ENCODE results near the gene SERPINA3.

The SERPINA3 gene

DNA sequence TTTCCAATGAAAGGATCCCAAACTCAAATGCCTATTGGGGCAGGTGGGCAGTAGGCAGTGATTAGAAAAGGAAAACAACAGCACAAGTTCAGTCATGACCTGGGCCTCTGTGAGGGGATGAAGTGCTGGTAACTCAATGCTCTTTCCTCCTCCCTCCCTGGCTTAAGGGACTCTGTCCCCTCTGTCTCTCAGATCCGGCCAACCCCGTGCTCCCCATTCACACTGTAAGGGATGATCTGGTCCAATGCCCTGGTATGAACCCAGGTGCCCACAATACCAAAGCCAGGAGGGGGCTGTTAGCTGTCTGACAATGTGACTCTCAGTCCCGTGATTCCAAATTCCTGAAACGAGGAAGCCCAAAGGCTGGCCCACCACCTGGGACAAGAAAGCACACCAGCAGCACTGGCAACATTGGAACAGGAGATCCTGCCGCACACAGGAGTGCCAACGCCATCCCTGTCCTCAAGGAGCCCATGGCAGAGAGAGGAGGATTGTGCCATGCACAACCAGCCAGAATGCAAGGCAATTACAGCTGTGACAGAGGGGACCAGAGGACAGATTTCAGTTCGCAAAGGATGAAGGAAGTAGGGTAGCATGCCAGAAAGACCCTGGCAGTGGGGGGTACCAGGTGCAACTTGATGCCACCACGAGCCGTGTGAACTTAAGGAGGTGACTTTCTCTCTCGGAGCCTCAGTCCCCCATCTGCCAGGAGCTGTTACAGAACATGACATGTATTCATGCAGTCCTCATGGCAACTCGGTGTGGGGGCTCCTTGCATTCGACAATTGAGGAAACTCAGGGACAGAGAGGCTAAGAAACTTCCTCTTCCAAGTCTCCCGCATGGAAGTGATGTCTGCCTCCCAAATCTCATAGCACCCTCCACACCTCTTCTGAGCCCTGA, 37.6 kb downstream of the SERPINA3 start:
- H3K27me3 Mint-ChIP-seq, result peaks cover 4% of the 10 kb centered on the region
- H3K9me3 Mint-ChIP-seq, result no peaks in the 10 kb centered on the region
- no peak overlapping the region for H3K4me3 Mint-ChIP-seq
- no peaks in the 10 kb centered on the region for H3K4me1 Mint-ChIP-seq
- no peak overlapping the region for H3K27ac Mint-ChIP-seq
- H3K36me3 Mint-ChIP-seq, result no peaks in the 10 kb centered on the region

DNA sequence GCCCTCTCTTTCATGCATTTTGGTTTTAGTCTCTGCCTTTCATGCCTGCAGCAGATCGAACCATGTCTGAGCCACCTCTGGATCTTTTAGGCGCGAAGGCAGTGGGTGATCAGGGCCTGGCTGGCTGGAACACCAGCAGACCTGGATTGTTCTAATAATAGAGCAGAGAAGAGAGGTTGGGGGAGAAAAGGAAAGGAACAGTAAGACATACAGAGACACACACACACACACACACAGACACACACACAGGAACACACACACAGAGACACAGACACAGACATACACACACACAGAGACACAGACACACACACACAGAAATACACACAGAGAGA, 38.2 kb downstream of the SERPINA3 start:
- Mint-ChIP-seq H3K4me3 (no peak overlapping the region), H3K27ac (no peak overlapping the region), H3K36me3 (no peaks in the 10 kb centered on the region), H3K9me3 (no peaks in the 10 kb centered on the region), H3K4me1 (no peaks in the 10 kb centered on the region), H3K27me3 (peaks cover 4% of the 10 kb centered on the region)

DNA sequence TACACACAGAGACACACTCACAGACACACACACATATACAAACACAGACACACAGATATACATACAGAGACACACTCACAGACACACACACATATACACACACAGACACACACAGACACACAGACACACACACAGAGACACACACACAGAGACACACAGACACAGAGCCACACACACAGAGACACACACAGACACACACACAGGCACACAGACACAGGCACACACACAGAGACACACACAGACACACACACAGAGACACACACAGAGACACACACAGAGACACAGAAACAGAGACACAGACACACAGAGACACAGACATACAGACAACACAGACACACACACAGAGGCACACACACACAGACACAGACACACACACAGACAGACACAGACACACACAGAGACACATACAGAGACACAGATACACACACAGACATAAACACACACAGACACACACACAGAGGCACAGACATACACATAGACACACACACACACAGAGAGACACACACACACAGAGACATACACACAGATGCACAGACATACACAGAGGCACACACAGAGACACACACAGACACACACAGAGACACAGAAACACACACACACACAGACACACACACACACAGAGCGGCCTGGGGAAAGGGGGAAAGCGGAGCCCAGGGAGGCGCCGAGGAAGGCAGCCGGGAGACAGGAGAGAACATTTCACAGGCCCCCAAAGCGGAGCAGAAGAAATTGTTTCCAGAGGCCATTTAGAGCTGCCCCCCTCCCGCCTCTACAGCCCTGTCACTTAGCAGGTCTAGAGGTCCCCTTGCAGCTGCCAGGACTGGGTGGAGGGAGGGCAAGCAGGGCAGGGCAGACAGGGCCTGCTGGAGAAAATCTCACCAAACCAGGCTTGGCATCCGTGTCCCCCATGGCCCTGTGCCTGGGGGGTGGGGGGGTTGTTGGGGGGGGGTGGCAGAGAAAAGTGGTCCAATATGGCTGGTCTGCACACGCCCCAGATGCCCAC, 38.9 kb downstream of the SERPINA3 start:
- no peak overlapping the region for H3K27ac Mint-ChIP-seq
- no peaks in the 10 kb centered on the region for H3K9me3 Mint-ChIP-seq
- no peaks in the 10 kb centered on the region for H3K36me3 Mint-ChIP-seq
- H3K27me3 Mint-ChIP-seq, result no peaks in the 10 kb centered on the region
- H3K4me1 Mint-ChIP-seq, result no peaks in the 10 kb centered on the region
- H3K4me3 Mint-ChIP-seq, result no peak overlapping the region

DNA sequence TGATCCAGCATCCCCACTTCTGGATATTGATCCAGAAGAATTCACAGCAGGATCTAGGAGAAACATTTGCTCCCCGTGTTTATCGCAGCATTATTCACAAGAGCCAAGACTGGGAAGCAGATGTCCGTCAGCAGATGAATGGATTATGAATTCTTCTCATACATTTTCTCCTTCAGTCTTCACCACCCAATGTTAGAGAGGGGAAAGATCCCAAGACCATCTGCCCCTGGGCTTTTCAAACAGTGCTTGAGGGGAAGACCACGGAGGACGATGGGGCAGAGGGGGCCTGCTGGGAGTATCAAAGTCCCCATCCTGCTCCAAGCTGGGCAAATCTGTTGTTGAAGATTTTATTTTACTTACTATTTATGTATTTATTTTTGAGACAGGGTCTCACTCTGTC, 41.1 kb downstream of the SERPINA3 start:
- no peaks in the 10 kb centered on the region for H3K27me3 Mint-ChIP-seq
- H3K9me3 Mint-ChIP-seq, result no peaks in the 10 kb centered on the region
- no peak overlapping the region for H3K27ac Mint-ChIP-seq
- no peak overlapping the region for H3K4me3 Mint-ChIP-seq
- no peaks in the 10 kb centered on the region for H3K4me1 Mint-ChIP-seq
- H3K36me3 Mint-ChIP-seq, result no peaks in the 10 kb centered on the region

DNA sequence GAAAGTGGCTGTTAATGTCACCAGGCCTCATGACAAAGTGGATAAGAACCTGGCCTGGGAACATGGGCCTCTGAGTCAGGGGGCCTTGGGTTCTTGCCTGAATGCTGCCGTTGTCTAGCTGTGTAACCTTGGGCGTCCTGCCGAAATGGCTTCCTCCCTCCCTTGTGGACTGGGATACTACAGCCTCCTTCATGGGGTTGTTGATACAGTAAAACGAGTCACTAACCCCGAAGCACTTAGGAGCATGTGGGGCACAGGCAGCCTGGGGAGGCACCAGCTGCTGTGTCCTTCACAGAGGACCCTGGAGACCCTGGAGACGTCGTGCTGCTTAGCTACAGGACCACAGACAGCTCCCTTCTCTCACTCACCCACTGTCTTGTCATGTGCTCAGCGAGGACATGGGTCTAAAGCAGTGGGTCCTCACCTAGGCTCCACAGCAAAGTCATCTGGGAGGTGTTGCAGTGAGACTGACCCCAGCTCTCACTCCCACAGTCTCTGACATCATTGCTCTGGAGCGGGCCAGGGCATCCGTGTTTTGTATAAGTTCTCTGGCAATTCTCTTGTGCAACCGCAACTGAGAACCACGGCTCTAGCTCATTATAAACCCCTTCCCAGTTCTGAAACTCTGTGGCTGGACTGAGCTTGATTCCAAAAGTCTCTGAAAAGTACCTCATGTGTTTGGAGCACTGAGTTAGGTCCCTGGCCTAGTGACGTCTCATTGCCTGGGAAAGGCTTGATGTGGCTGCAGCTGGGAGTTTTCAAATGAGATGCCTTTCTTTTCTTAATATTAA, 42.1 kb downstream of the SERPINA3 start:
- H3K27me3 Mint-ChIP-seq, result peaks cover 1% of the 10 kb centered on the region
- H3K36me3 Mint-ChIP-seq, result no peaks in the 10 kb centered on the region
- no peaks in the 10 kb centered on the region for H3K4me1 Mint-ChIP-seq
- no peak overlapping the region for H3K27ac Mint-ChIP-seq
- H3K9me3 Mint-ChIP-seq, result no peaks in the 10 kb centered on the region
- H3K4me3 Mint-ChIP-seq, result no peak overlapping the region

DNA sequence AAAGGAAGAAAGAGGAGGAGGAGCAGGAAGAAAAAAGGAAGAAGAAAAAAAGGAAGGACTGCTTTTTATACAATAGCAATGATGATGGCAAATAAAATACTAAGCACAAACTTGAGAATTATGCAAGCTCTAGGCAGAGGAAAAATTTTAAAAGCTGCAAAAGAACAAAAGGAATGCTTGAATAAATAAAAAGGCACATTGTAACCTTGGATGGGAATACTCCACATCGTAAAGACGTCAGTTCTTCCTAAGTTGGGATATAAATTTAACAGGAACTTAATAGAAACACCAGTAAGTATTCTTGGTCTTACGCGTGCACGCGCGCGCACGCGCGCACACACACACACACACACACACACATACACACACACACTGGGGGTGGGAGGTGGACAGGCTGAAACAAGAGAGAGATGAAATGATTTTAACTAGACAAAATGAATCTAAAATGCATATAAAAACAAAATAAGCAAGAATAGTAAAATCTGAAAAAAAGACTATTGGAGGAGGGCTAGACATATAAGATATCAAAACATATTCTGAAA, 43.0 kb downstream of the SERPINA3 start:
- H3K36me3 Mint-ChIP-seq, result no peaks in the 10 kb centered on the region
- no peak overlapping the region for H3K4me3 Mint-ChIP-seq

DNA sequence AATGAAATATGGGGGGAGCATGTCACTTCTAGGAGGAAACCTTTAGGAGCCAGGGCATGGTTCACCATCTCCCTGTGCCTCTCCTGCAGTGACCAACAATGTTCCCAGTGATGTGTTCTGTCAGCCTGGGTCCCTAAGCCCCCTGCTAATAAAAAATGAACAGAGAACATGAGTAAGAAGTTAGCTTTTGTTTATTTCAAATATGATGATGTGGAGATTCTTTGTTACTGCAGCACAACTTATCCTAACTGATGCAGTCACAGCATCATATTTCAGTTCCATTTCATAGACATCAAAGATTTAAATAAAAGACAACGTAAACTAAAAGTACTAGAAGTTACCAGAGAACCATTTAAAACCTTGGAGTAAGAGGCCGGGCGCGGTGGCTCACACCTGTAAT, 43.9 kb downstream of the SERPINA3 start:
- Mint-ChIP-seq H3K27ac (no peak overlapping the region), H3K4me1 (no peaks in the 10 kb centered on the region), H3K27me3 (peaks cover 7% of the 10 kb centered on the region), H3K36me3 (no peaks in the 10 kb centered on the region), H3K4me3 (no peak overlapping the region), H3K9me3 (no peaks in the 10 kb centered on the region)

More for the DNA sequence above, 43.0 kb downstream of the SERPINA3 start:
- Mint-ChIP-seq H3K27me3 (peaks cover 3% of the 10 kb centered on the region), H3K27ac (no peak overlapping the region), H3K4me1 (no peaks in the 10 kb centered on the region), H3K9me3 (no peaks in the 10 kb centered on the region)

DNA sequence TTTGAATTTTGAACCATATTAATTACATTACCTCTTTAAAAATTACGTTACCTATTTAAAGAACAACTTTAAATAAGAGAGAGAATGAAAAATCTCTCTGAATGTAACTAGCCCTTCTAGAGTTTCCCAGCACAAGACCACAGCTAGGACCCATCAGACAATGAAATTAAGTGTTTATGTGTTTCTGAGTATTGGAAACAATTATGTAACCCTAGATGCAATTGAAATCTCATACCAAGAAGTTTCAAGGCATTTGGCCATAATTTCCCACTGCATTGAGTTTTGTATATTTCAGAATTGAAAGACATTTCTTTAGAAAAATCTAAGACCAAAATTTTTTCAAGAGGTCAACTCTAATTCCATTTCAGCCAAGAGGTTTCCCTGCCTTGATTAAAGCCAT, 47.1 kb downstream of the SERPINA3 start:
- H3K4me1 Mint-ChIP-seq, result no peaks in the 10 kb centered on the region
- peaks cover 14% of the 10 kb centered on the region for H3K27me3 Mint-ChIP-seq
- H3K9me3 Mint-ChIP-seq, result peaks cover 10% of the 10 kb centered on the region
- no peak overlapping the region for H3K4me3 Mint-ChIP-seq
- H3K27ac Mint-ChIP-seq, result no peak overlapping the region
- H3K36me3 Mint-ChIP-seq, result peaks cover 3% of the 10 kb centered on the region

DNA sequence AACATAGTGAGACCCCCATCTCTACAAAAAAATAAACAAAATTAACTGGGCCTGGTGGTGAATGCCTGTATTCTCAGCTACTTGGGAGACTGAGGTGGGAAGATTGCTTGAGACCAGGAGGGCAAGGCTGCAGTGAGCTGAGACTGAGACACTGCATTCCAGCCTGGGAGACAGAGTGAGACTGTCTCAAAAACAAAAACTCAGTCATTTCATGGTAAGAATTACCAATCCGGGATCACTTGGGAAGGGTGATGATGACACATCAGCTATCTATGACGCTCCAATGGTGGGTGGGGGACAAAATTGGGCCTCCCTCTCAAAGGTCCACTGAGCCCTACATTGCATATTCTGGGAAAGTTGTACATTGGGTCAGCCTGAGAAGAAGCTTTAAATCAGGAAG, 47.7 kb downstream of the SERPINA3 start:
- Mint-ChIP-seq H3K27ac (no peak overlapping the region), H3K9me3 (peaks cover 10% of the 10 kb centered on the region), H3K36me3 (peaks cover 3% of the 10 kb centered on the region), H3K4me1 (no peaks in the 10 kb centered on the region), H3K4me3 (no peak overlapping the region), H3K27me3 (peaks cover 14% of the 10 kb centered on the region)

DNA sequence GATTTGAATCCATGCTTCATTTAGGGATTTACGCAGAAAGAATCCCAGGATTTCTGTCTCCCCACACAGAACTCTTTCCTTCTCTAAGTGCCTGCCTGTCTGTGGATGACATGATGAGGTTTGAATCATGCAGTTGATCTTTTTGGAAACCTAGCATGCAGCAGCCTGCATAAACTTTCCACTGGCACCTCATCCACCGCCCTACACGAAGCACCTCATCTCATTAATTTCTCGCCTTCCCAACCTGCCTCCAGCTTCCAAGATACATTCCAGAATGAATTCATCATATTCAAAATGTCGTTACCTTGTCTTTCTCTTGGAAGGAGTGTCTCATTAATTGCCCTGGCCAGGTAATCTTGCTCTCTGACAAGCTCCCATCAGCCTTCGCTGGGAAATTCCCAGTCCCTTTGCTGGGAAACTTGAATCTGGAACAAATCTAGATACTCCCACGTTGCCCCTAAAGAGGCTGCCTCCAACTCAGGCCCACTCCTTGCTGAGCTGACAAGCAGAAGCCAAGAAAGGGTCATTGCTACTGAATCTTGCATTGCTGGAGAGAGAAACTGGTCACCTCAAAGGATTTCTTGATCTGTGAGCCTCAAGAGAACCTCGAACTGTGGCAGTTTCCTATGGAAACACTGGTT, 48.2 kb downstream of the SERPINA3 start:
- H3K4me3 Mint-ChIP-seq, result no peak overlapping the region
- H3K4me1 Mint-ChIP-seq, result no peaks in the 10 kb centered on the region
- no peak overlapping the region for H3K27ac Mint-ChIP-seq
- H3K27me3 Mint-ChIP-seq, result peaks cover 14% of the 10 kb centered on the region
- H3K36me3 Mint-ChIP-seq, result peaks cover 3% of the 10 kb centered on the region
- H3K9me3 Mint-ChIP-seq, result peaks cover 10% of the 10 kb centered on the region

DNA sequence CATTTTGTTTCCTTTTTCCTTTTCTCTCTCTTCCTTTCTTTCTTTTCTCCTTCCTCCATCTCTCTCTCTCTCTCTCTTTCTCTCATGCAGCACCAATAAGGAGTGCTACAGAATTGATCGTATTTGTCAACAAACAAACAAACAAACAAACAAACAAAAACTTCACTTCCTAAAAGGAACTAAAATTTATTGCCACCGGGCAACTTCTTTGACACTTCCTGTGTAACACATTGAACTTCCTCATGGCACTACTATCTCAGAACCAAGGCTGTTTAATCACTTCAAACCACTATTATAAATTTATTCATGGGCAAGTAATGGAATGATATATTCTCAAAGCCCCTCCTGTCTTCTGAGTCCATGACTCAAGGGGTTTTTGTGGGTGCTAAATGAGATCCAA, 51.3 kb downstream of the SERPINA3 start:
- peaks cover 3% of the 10 kb centered on the region for H3K36me3 Mint-ChIP-seq
- H3K4me1 Mint-ChIP-seq, result no peaks in the 10 kb centered on the region
- no peak overlapping the region for H3K27ac Mint-ChIP-seq
- no peak overlapping the region for H3K4me3 Mint-ChIP-seq
- H3K27me3 Mint-ChIP-seq, result peaks cover 16% of the 10 kb centered on the region
- peaks cover 10% of the 10 kb centered on the region for H3K9me3 Mint-ChIP-seq

DNA sequence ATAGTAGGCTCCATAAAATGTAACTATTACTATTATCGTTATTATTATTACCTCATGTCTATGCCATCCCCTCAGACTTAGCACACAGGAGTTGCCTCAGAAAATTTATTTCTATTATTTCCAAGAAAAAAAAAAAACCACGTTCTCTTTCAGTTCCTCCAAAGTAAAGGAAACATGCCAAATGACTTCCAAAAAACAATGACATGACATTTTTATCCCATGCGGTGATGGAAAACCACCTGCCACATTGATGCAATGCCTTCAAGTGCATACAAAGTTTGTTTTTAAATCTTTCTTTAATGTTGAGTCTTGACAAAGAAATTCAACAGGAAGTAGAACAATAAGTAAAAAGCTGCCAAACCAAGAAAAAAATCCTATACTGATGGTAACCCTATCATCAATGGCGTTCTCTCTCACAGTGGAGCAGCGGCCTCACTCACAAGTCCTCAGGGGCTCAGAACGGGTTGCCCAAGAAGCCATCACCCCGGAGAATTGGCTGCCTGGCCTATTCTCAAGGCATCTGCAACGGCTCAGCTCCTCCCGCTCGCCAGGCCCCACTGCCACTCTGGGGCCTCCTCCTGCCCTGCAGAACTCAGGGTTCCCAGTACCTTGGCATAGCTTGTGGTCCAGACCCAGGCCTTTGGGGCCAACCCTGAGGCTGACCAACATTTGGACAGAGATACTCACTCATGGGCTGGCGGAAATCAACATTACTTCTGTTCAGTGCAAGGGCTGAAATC, 51.9 kb downstream of the SERPINA3 start:
- Mint-ChIP-seq H3K27me3 (peaks cover 16% of the 10 kb centered on the region), H3K36me3 (peaks cover 3% of the 10 kb centered on the region), H3K9me3 (peaks cover 10% of the 10 kb centered on the region)

DNA sequence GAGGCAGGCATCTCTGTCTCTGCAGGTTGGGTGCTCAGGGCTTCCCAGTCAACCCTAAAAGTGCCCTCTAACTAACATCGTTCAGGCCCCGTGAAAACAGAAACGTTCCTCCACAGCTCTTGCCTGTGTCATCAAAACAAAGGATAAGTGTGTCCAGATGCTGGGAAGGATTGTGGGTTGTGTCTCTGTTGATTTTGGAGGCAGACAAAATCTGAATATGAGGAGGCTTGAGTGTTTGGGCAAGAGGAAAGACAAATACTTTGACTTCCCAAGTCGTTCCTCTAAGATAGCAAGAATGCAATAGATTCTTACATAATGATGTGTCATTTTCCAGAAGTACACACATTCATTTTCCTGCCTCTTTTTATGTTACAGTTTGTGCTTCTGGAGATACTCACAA, 52.9 kb downstream of the SERPINA3 start:
- no peaks in the 10 kb centered on the region for H3K4me1 Mint-ChIP-seq
- peaks cover 3% of the 10 kb centered on the region for H3K36me3 Mint-ChIP-seq
- no peak overlapping the region for H3K4me3 Mint-ChIP-seq
- peaks cover 10% of the 10 kb centered on the region for H3K9me3 Mint-ChIP-seq
- H3K27ac Mint-ChIP-seq, result no peak overlapping the region
- peaks cover 15% of the 10 kb centered on the region for H3K27me3 Mint-ChIP-seq

More for the DNA sequence above, 51.9 kb downstream of the SERPINA3 start:
- no peak overlapping the region for H3K4me3 Mint-ChIP-seq
- H3K4me1 Mint-ChIP-seq, result no peaks in the 10 kb centered on the region
- no peak overlapping the region for H3K27ac Mint-ChIP-seq

DNA sequence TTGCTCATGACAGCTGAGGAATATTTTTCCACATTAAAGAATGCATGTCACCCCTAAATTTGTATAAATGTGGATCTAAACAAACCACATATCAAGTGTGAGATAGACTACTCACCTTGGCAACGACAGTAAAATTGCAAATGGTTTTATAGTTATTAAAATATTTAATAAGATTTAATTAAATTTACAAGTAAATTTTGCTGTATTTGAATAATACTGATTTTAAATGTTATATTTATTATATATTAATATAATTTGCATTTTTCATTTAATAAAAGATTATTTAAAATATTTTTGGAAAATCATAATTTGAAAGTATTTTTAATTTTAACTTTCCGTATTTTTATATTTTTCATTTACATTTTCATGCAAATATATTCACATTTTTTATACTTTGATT, 53.4 kb downstream of the SERPINA3 start:
- no peaks in the 10 kb centered on the region for H3K4me1 Mint-ChIP-seq
- no peak overlapping the region for H3K27ac Mint-ChIP-seq
- peaks cover 10% of the 10 kb centered on the region for H3K9me3 Mint-ChIP-seq
- H3K27me3 Mint-ChIP-seq, result peaks cover 11% of the 10 kb centered on the region
- H3K36me3 Mint-ChIP-seq, result peaks cover 3% of the 10 kb centered on the region
- no peak overlapping the region for H3K4me3 Mint-ChIP-seq
